Adrenal gland (tissue), 5 donors: ENCODE measurements around the gene EPB41L2.

Source experiments
- CTCF ChIP-seq, 6 experiments: fragments of 450-650 bp in 4 of 6; fragments of 200-600 bp in 2 of 6; sonication (generic) in 1 of 6; IDR thresholded peaks; 1 replicate in 5 of 6; 2 replicates in 1 of 6; pipeline versions ENCODE4 v1.5.1 to v1.8.0; 2016 to 2021; ENCODE audit warnings: antibody characterized with exemption in 6 of 6, mild to moderate bottlenecking in 2 of 6, moderate library complexity in 1 of 6
- POLR2A ChIP-seq, 2 donors: fragments of 450-650 bp; IDR thresholded peaks; one replicate each; pipeline ENCODE4 v1.6.1; 2017; ENCODE audit warnings: antibody characterized with exemption in 2 of 2, mild to moderate bottlenecking in 2 of 2, moderate library complexity in 1 of 2
- donor health status: DM: no; HTN: no; CAD: no.

- TF ChIP-seq CTCF (IDR thresholded peaks at IDR 0.05) (no peak), POLR2A (IDR thresholded peaks at IDR 0.05) (no peak)
Measured at GRCh38 chr6:131000544-131000943, 62.5 kb downstream of the EPB41L2 start.
